Measurements from ENCODE around the gene NR1I2. TPM values are rescaled to one million over a fixed set of nuclear protein-coding genes. Genes with fewer than 3 reads are reported as not detected.

The NR1I2 gene
- total and polyA plus RNA-seq, 9 of the 15 experiments (the other 6 are each of a cell fraction or from before 2014, with no cell fraction given): not detected

- TF ChIP-seq MGA (IDR thresholded peaks at IDR 0.05): no peak
- no peak for TF ChIP-seq MCM5 (IDR thresholded peaks at IDR 0.05; ENCODE audit: low read depth)
Observed at GRCh38 chr3:119751423-119751822, 30.5 kb upstream of the NR1I2 start (continued).

Data from K562 (cell line).